KOPT-K1 (cell line): ENCODE measurements around the gene BLID.

ENCODE experiments used
- H3K27ac ChIP-seq: fragments of 200-600 bp; sonication (generic); 2 replicates; pipeline ENCODE4 v1.5.1; 2016; ENCODE audit warnings: antibody characterized with exemption, mild to moderate bottlenecking, low read depth, low read length; ENCODE audit not compliant: poor library complexity, severe bottlenecking
- H3K36me3 ChIP-seq: fragments of 200-600 bp; sonication (generic); 2 replicates; pipeline ENCODE4 v1.5.1; 2017; ENCODE audit warnings: antibody characterized with exemption, mild to moderate bottlenecking, low read length, moderate library complexity; ENCODE audit not compliant: insufficient read depth
- H3K9me3 ChIP-seq: fragments of 200-600 bp; sonication (generic); 2 replicates; pipeline ENCODE4 v1.5.1; 2017; ENCODE audit warnings: antibody characterized with exemption, low read length, mild to moderate bottlenecking; ENCODE audit not compliant: insufficient read depth, poor library complexity, severe bottlenecking

The BLID gene

GRCh38 chr11:122115524-122116379 is at the start of gene BLID:
Gene BLID (minus strand): TSS chr11:122116215. CDS start chr11:122115922, 293 bp downstream.
- no peaks in the 10 kb centered on the region for H3K36me3 ChIP-seq
- H3K9me3 ChIP-seq = no peaks in the 10 kb centered on the region
- H3K27ac ChIP-seq = no peak within 1 kb of the TSS

GRCh38 chr11:122163053-122163819 is 47.2 kb upstream of the BLID start:
- Histone ChIP-seq H3K36me3 (no peaks in the 10 kb centered on the region), H3K27ac (no peak overlapping the region), H3K9me3 (no peaks in the 10 kb centered on the region)

GRCh38 chr11:122162095-122162494 is 46.1 kb upstream of the BLID start:
- Histone ChIP-seq H3K36me3 (no peaks in the 10 kb centered on the region), H3K9me3 (no peaks in the 10 kb centered on the region), H3K27ac (no peak overlapping the region)

- no peak overlapping the region for H3K27ac ChIP-seq
Measured at GRCh38 chr11:122160841-122161590, 45.0 kb upstream of the BLID start.

GRCh38 chr11:122159861-122160260 is 43.8 kb upstream of the BLID start:
- Histone ChIP-seq H3K9me3 (no peaks in the 10 kb centered on the region), H3K27ac (no peak overlapping the region), H3K36me3 (no peaks in the 10 kb centered on the region)

More at GRCh38 chr11:122160841-122161590, 45.0 kb upstream of the BLID start:
- Histone ChIP-seq H3K36me3 (no peaks in the 10 kb centered on the region), H3K9me3 (no peaks in the 10 kb centered on the region)

GRCh38 chr11:122159173-122159721 is 43.2 kb upstream of the BLID start:
- H3K27ac ChIP-seq = no peak overlapping the region
- H3K9me3 ChIP-seq = no peaks in the 10 kb centered on the region
- no peaks in the 10 kb centered on the region for H3K36me3 ChIP-seq

GRCh38 chr11:122158171-122158570 is 42.2 kb upstream of the BLID start:
- Histone ChIP-seq H3K27ac (no peak overlapping the region), H3K9me3 (no peaks in the 10 kb centered on the region), H3K36me3 (no peaks in the 10 kb centered on the region)

- Histone ChIP-seq H3K27ac (no peak overlapping the region), H3K36me3 (no peaks in the 10 kb centered on the region), H3K9me3 (no peaks in the 10 kb centered on the region)
Measured at GRCh38 chr11:122157653-122158161, 41.7 kb upstream of the BLID start.

GRCh38 chr11:122156940-122157382 is 40.9 kb upstream of the BLID start:
- Histone ChIP-seq H3K27ac (no peak overlapping the region), H3K36me3 (no peaks in the 10 kb centered on the region), H3K9me3 (no peaks in the 10 kb centered on the region)

- no peak overlapping the region for H3K27ac ChIP-seq
- H3K36me3 ChIP-seq = no peaks in the 10 kb centered on the region
- no peaks in the 10 kb centered on the region for H3K9me3 ChIP-seq
Measured at GRCh38 chr11:122155765-122156527, 39.9 kb upstream of the BLID start.

- Histone ChIP-seq H3K9me3 (no peaks in the 10 kb centered on the region), H3K27ac (no peak overlapping the region), H3K36me3 (no peaks in the 10 kb centered on the region)
Measured at GRCh38 chr11:122154994-122155393, 39.0 kb upstream of the BLID start.

- Histone ChIP-seq H3K27ac (no peak overlapping the region), H3K9me3 (no peaks in the 10 kb centered on the region), H3K36me3 (no peaks in the 10 kb centered on the region)
Measured at GRCh38 chr11:122154227-122154626, 38.2 kb upstream of the BLID start.

- Histone ChIP-seq H3K27ac (no peak overlapping the region), H3K36me3 (no peaks in the 10 kb centered on the region), H3K9me3 (no peaks in the 10 kb centered on the region)
Measured at GRCh38 chr11:122153746-122154145, 37.7 kb upstream of the BLID start.
